Measurements from ENCODE around the gene UQCR11. TPM values are rescaled to one million over a fixed set of nuclear protein-coding genes. Genes with fewer than 3 reads are reported as not detected.
A peak's percentile ranks its signal among the peaks of the same experiment; 100 is the strongest.

Gene UQCR11
- total RNA-seq, 3 donors from 2014 or later (not counting 1 experiment from before 2014, with no cell fraction given): 91.2 to 142 (median 99.1) TPM

GRCh38 chr19:1599460-1599846 lies 5.8 kb downstream of the UQCR11 start:
- peaks cover 25% of the 10 kb centered on the region for H3K36me3 ChIP-seq (ENCODE audit: control insufficient read depth, insufficient read depth, low read length)
- no peaks in the 10 kb centered on the region for H3K9me3 ChIP-seq (ENCODE audit: control insufficient read depth, insufficient read depth, low read length)
- H3K36me3 Mint-ChIP-seq: no peaks in the 10 kb centered on the region
- H3K4me3 ChIP-seq (ENCODE audit: low read length): no peak overlapping the region
- 97% methylated on average over 15 of the region's 15 CpGs for WGBS (ENCODE audit: insufficient coverage)
- H3K27ac ChIP-seq (ENCODE audit: low read length): no peak overlapping the region
- no peak overlapping the region for H3K27ac Mint-ChIP-seq
- no peak for DNase-seq
- H3K9me3 Mint-ChIP-seq: no peaks in the 10 kb centered on the region
- H3K27me3 Mint-ChIP-seq (ENCODE audit: low read depth in 2 of 2): no peaks in the 10 kb centered on the region
- TF ChIP-seq CTCF (IDR thresholded peaks at IDR 0.05): no peak
- intact Hi-C loops (cut with micrococcal nuclease): no loop called here
- peak in 1 of 3 donors; percentile 41 for ATAC-seq
- no peaks in the 10 kb centered on the region for H3K27me3 ChIP-seq (ENCODE audit: control insufficient read depth, insufficient read depth, low read length)
- peaks cover 20% of the 10 kb centered on the region for H3K4me1 ChIP-seq (ENCODE audit: control insufficient read depth, insufficient read depth, low read length)
- H3K4me3 Mint-ChIP-seq: no peak overlapping the region
- H3K4me1 Mint-ChIP-seq: peaks cover 1 to 10% of the 10 kb centered on the region in 2 donors

GRCh38 chr19:1598777-1599459 lies 6.3 kb downstream of the UQCR11 start:
- H3K4me3 ChIP-seq (ENCODE audit: low read length): no peak overlapping the region
- peaks cover 25% of the 10 kb centered on the region for H3K36me3 ChIP-seq (ENCODE audit: control insufficient read depth, insufficient read depth, low read length)
- no peak overlapping the region for H3K27ac ChIP-seq (ENCODE audit: low read length)
- H3K4me3 Mint-ChIP-seq: no peak overlapping the region
- no peaks in the 10 kb centered on the region for H3K9me3 ChIP-seq (ENCODE audit: control insufficient read depth, insufficient read depth, low read length)
- no peak for TF ChIP-seq CTCF (IDR thresholded peaks at IDR 0.05)
- DNase-seq: no peak
- H3K27me3 ChIP-seq (ENCODE audit: control insufficient read depth, insufficient read depth, low read length): no peaks in the 10 kb centered on the region
- ATAC-seq: no peak
- H3K36me3 Mint-ChIP-seq: no peaks in the 10 kb centered on the region
- peaks cover 15% of the 10 kb centered on the region for H3K4me1 ChIP-seq (ENCODE audit: control insufficient read depth, insufficient read depth, low read length)
- H3K9me3 Mint-ChIP-seq: no peaks in the 10 kb centered on the region
- H3K4me1 Mint-ChIP-seq: peaks cover 0 to 8% of the 10 kb centered on the region in 2 donors
- intact Hi-C loops (cut with micrococcal nuclease): no loop called here
- no peaks in the 10 kb centered on the region for H3K27me3 Mint-ChIP-seq (ENCODE audit: low read depth in 2 of 2)
- WGBS (ENCODE audit: insufficient coverage): 98% methylated on average over 20 of the region's 20 CpGs
- no peak overlapping the region for H3K27ac Mint-ChIP-seq

- no peaks in the 10 kb centered on the region for H3K36me3 Mint-ChIP-seq
- intact Hi-C loops (cut with micrococcal nuclease): no loop called here
- H3K4me1 Mint-ChIP-seq: peaks cover 8 to 23% of the 10 kb centered on the region in 2 donors
- no peak for TF ChIP-seq CTCF (IDR thresholded peaks at IDR 0.05)
- Histone ChIP-seq H3K27ac (ENCODE audit: low read length) (no peak overlapping the region), H3K4me3 (ENCODE audit: low read length) (no peak overlapping the region), H3K36me3 (ENCODE audit: control insufficient read depth, insufficient read depth, low read length) (peaks cover 16% of the 10 kb centered on the region), H3K4me1 (ENCODE audit: control insufficient read depth, insufficient read depth, low read length) (peaks cover 26% of the 10 kb centered on the region), H3K9me3 (ENCODE audit: control insufficient read depth, insufficient read depth, low read length) (no peaks in the 10 kb centered on the region), H3K27me3 (ENCODE audit: control insufficient read depth, insufficient read depth, low read length) (no peaks in the 10 kb centered on the region)
- H3K9me3 Mint-ChIP-seq: no peaks in the 10 kb centered on the region
- H3K27ac Mint-ChIP-seq: peak overlapping the region in 1 of 2 donors; percentile 89
- WGBS (ENCODE audit: insufficient coverage): 75% methylated on average over 10 of the region's 10 CpGs
- ATAC-seq (no peak), DNase-seq (no peak)
- H3K4me3 Mint-ChIP-seq: peak overlapping the region; percentile 87
- H3K27me3 Mint-ChIP-seq (ENCODE audit: low read depth in 2 of 2): no peaks in the 10 kb centered on the region
These were observed 11.8 kb downstream of the UQCR11 start for GRCh38 chr19:1593501-1593772.

Measured in natural killer cell (primary cell).